Measurements from ENCODE around the gene GRK2. TPM values are rescaled to one million over a fixed set of nuclear protein-coding genes. Genes with fewer than 3 reads are reported as not detected.
A peak's percentile ranks its signal among the peaks of the same experiment; 100 is the strongest.

Gene GRK2
- total and polyA plus RNA-seq, 2 donors (not counting 1 experiment from before 2014, with no cell fraction given): 20.1 to 28.9 TPM

DNA sequence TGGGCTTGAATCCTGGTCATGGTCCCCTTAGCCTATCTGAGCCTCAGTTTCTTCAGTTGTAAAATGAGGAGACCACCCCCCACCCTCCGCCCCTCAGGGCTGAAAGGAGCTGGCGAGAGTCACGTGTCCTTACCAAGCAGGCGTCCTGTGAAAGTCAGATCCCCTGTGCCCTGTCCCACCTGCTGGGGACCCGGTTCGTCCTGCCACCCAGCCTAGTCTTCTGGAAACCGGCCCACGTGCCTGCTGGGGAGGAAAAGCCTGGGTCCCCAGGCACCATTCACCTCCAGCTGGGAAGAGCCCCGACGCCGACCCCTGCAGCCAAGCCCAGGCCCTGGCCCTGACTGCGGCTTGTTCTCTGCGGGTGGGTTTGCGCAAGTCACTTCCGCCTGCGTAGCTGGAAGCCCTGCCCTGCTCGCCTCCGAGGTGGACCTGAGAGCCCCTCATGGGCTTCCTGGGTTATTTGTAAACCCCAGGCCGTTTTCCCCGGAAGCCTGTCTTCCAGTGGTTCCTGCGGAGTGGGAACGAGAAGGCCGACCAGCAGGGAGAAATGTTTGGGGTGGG is 36.4 kb downstream of the GRK2 start:
- Histone ChIP-seq H4K20me1 (ENCODE audit: control insufficient read depth, extremely low read depth, insufficient read depth, low read length) (no peaks in the 10 kb centered on the region), H3K27me3 (ENCODE audit: control insufficient read depth, insufficient read depth, low read length) (no peaks in the 10 kb centered on the region), H3K4me3 (replicated peaks in 1 of 4; ENCODE audit: control extremely low read depth in 1 of 4, insufficient read depth in 1 of 4, low read depth in 3 of 4, low read length in 4 of 4) (peak overlapping the region in 3 of 4 experiments; percentile 38 to 83 (median 62)), H3K9ac (ENCODE audit: insufficient read depth, low read length) (no peak overlapping the region), H3K9me3 (ENCODE audit: control insufficient read depth, insufficient read depth, low read depth, low read length) (no peaks in the 10 kb centered on the region), H3K4me2 (ENCODE audit: extremely low read depth, insufficient read depth, low read length) (peak overlapping the region; percentile 81), H3K27ac (ENCODE audit: insufficient read depth, low read length) (no peak overlapping the region), H3K4me1 (ENCODE audit: control insufficient read depth, extremely low read depth, insufficient read depth, low read length) (peaks cover 9% of the 10 kb centered on the region), H3K36me3 (ENCODE audit: control insufficient read depth, insufficient read depth, low read length) (peaks cover 11% of the 10 kb centered on the region), H3K79me2 (ENCODE audit: control insufficient read depth, insufficient read depth, low read length) (no peaks in the 10 kb centered on the region), H2AFZ (ENCODE audit: low read length) (no peak overlapping the region)
- no peak for TF ChIP-seq EZH2 (IDR thresholded peaks at IDR 0.05; ENCODE audit: low read length, missing control alignments)
- TF ChIP-seq CTCF (conservative IDR thresholded peaks at IDR 0.05 in 1 of 2, IDR thresholded peaks at IDR 0.05 in 1 of 2; ENCODE audit: low read depth in 1 of 2, low read length in 2 of 2): no peak
- peak in 1 of 2 donors; percentile 29 for DNase-seq (ENCODE audit: low read depth in 2 of 2)

DNA sequence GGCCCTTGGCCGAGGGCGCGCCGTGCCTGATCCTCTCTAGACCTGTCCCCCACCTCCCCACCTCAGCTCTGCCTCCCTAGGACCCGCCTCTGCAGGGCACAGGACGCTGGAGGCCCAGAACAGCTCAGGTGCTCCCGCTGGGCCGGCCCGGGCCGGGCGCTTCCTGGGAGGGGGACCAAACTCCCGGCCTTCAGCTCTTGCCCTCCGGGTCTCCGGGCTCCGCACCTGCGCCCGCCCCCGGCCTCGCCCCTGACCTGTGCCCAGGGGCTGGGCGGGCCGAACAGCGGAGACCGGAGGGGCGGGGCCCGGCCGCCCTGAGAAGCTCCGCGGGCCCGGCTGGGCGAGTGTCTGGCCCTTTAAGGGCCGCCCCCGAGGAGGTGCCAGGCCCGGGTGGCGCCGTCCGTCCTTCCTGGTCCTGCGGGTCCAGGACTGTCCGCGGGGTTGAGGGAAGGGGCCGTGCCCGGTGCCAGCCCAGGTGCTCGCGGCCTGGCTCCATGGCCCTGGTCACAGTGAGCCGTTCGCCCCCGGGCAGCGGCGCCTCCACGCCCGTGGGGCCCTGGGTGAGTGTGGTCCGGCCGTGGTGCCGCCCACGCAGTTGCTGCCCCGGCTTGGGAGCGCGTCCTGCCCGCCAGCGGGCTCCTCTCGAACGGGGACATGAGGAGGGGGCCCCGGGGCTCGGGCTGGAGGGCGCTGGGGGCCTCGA is 37.0 kb downstream of the GRK2 start, which contains the start of gene SSH3:
TSS of gene SSH3 (plus strand) at position 399 of the 703 bp plus-strand sequence. CDS start at position 495, 96 bp downstream.
- Histone ChIP-seq H4K20me1 (ENCODE audit: control insufficient read depth, extremely low read depth, insufficient read depth, low read length) (no peaks in the 10 kb centered on the region), H3K79me2 (ENCODE audit: control insufficient read depth, insufficient read depth, low read length) (no peaks in the 10 kb centered on the region), H3K4me2 (ENCODE audit: extremely low read depth, insufficient read depth, low read length) (peak within 1 kb of the TSS; percentile 81), H3K36me3 (ENCODE audit: control insufficient read depth, insufficient read depth, low read length) (peaks cover 11% of the 10 kb centered on the region), H3K27ac (ENCODE audit: insufficient read depth, low read length) (no peak within 1 kb of the TSS), H3K4me3 (replicated peaks in 1 of 4; ENCODE audit: control extremely low read depth in 1 of 4, insufficient read depth in 1 of 4, low read depth in 3 of 4, low read length in 4 of 4) (peak within 1 kb of the TSS; percentile 51 to 83 (median 65)), H2AFZ (ENCODE audit: low read length) (peak within 1 kb of the TSS; percentile 54), H3K27me3 (ENCODE audit: control insufficient read depth, insufficient read depth, low read length) (no peaks in the 10 kb centered on the region), H3K4me1 (ENCODE audit: control insufficient read depth, extremely low read depth, insufficient read depth, low read length) (peaks cover 9% of the 10 kb centered on the region), H3K9me3 (ENCODE audit: control insufficient read depth, insufficient read depth, low read depth, low read length) (no peaks in the 10 kb centered on the region), H3K9ac (ENCODE audit: insufficient read depth, low read length) (peak within 1 kb of the TSS; percentile 65)
- DNase-seq (ENCODE audit: low read depth in 2 of 2): peak; percentile 45 to 58
- no peak for TF ChIP-seq CTCF (conservative IDR thresholded peaks at IDR 0.05 in 1 of 2, IDR thresholded peaks at IDR 0.05 in 1 of 2; ENCODE audit: low read depth in 1 of 2, low read length in 2 of 2)
- no peak for TF ChIP-seq EZH2 (IDR thresholded peaks at IDR 0.05; ENCODE audit: low read length, missing control alignments)

DNA sequence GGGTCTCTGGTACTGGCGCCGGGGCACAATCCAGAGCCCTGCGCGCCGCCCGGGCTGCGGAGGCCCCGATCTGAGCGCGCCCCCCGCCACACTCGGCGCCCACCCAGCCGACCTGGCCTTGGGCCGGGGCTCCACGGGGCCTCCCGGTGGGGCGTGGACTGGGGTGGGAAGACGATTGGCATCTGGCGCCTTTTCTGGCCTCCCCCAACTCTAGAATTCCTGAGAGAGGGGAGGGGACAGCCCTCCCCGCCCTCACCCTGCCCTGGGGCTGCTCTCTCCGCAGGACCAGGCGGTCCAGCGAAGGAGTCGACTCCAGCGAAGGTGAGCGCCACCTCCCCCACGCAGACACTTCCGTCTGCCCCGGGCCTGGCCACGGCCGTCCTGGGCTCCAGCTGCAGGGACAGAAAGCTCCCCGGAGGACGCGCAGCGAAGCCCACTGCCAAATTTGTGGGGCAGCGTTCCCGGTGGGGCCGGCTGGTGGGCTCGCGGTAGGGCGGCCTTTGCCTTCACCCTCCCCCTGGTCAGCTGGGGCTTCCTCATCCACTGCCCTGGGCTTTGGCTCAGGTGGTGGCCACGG is 37.6 kb downstream of the GRK2 start:
- Histone ChIP-seq H3K79me2 (ENCODE audit: control insufficient read depth, insufficient read depth, low read length) (no peaks in the 10 kb centered on the region), H3K36me3 (ENCODE audit: control insufficient read depth, insufficient read depth, low read length) (peaks cover 11% of the 10 kb centered on the region), H4K20me1 (ENCODE audit: control insufficient read depth, extremely low read depth, insufficient read depth, low read length) (no peaks in the 10 kb centered on the region), H2AFZ (ENCODE audit: low read length) (no peak overlapping the region), H3K9me3 (ENCODE audit: control insufficient read depth, insufficient read depth, low read depth, low read length) (no peaks in the 10 kb centered on the region), H3K27me3 (ENCODE audit: control insufficient read depth, insufficient read depth, low read length) (no peaks in the 10 kb centered on the region), H3K4me1 (ENCODE audit: control insufficient read depth, extremely low read depth, insufficient read depth, low read length) (peaks cover 9% of the 10 kb centered on the region), H3K27ac (ENCODE audit: insufficient read depth, low read length) (no peak overlapping the region), H3K4me3 (replicated peaks in 1 of 4; ENCODE audit: control extremely low read depth in 1 of 4, insufficient read depth in 1 of 4, low read depth in 3 of 4, low read length in 4 of 4) (peak overlapping the region; percentile 51 to 83 (median 65)), H3K4me2 (ENCODE audit: extremely low read depth, insufficient read depth, low read length) (peak overlapping the region; percentile 81), H3K9ac (ENCODE audit: insufficient read depth, low read length) (peak overlapping the region; percentile 65)
- peak in 1 of 2 donors; percentile 14 for DNase-seq (ENCODE audit: low read depth in 2 of 2)
- TF ChIP-seq EZH2 (IDR thresholded peaks at IDR 0.05; ENCODE audit: low read length, missing control alignments): no peak
- no peak for TF ChIP-seq CTCF (conservative IDR thresholded peaks at IDR 0.05 in 1 of 2, IDR thresholded peaks at IDR 0.05 in 1 of 2; ENCODE audit: low read depth in 1 of 2, low read length in 2 of 2)
